ENCODE data around the gene EHBP1. TPM values are rescaled to one million over a fixed set of nuclear protein-coding genes. Genes with fewer than 3 reads are reported as not detected.

Gene EHBP1
- total RNA-seq, 2 experiments from 2014 or later, result 21.4 to 22.3 TPM

GRCh38 chr2:63056107-63057050 is 350.9 kb downstream of the EHBP1 start:
- Mint-ChIP-seq H3K4me3 (peak overlapping the region; percentile 66), H3K27me3 (peaks cover 82% of the 10 kb centered on the region), H3K36me3 (ENCODE audit: low read depth) (no peaks in the 10 kb centered on the region), H3K27ac (no peak overlapping the region), H3K9me3 (no peaks in the 10 kb centered on the region), H3K4me1 (ENCODE audit: low read depth) (peaks cover 62% of the 10 kb centered on the region)
- no peak for ATAC-seq (ENCODE audit: poor library complexity)
- intact Hi-C loops (cut with DNase I, micrococcal nuclease), result no loop called here
- peaks cover 83% of the 10 kb centered on the region for H3K4me1 ChIP-seq (ENCODE audit: insufficient read depth, low read length)
- H3K4me3 ChIP-seq (ENCODE audit: low read length), result no peak overlapping the region
- TF ChIP-seq CTCF (IDR thresholded peaks at IDR 0.05), result no peak
- ChIA-PET CTCF (no interaction called here), POLR2A (no interaction called here)
- no peak overlapping the region for H3K27ac ChIP-seq (ENCODE audit: low read depth in 1 of 2, low read length in 2 of 2)
- H3K36me3 ChIP-seq (ENCODE audit: insufficient read depth, low read length), result no peaks in the 10 kb centered on the region
- peak in 2 of 14 experiments; percentile 10 to 17 for DNase-seq
- peaks cover 0 to 74% of the 10 kb centered on the region in 2 experiments for H3K9me3 ChIP-seq (ENCODE audit: control insufficient read depth in 1 of 2, insufficient read depth in 1 of 2, low read length in 2 of 2)
- H3K27me3 ChIP-seq (ENCODE audit: control insufficient read depth in 1 of 2, insufficient read depth in 2 of 2, low read length in 2 of 2), result peaks cover 81 to 93% of the 10 kb centered on the region in 2 experiments

DNA sequence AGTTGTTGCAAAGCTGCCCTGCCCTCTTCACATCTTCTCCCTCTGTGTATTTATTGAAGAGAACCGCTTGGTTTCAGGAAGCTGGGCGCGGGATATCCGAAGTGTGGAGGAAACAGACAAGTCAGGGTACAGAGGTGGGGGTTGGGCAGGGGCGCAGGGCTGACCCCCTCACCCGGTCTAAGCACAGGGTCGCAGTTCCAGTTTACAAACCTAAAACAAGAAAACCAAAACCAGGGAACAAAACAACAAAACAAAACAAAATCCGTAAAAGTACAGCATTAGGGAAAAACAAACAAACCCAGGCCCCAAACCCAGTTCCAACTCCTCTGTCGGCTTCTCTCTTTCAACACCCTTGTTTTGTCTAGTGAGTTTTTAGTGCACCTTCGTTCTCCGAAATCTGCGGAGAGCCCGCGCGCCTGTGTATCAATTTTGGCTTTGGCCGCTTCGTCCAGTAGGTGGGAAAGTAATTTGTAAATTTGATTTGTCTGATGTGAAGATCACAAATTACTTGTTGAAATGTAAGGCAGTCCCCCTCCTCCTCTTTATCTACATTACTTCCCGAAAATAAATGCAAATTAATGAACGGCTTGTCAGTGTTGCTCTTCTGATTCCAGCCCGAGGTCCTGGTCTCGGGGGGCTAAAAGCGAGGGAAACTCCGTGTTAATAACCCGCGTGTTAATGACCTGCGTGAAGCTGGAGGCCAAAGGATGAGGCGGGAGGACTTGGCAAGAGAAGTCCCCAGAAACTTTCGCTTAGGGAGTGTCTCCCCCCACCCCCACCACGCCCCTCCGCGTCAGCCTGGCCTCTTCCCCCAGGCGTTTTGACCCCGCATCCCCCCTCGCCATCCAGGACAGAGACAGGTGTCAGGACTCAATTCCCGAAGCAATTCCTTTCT is 352.0 kb downstream of the EHBP1 start:
- Histone ChIP-seq H3K9me3 (ENCODE audit: control insufficient read depth in 1 of 2, insufficient read depth in 1 of 2, low read length in 2 of 2) (peaks cover 1 to 66% of the 10 kb centered on the region in 2 experiments), H3K36me3 (ENCODE audit: insufficient read depth, low read length) (no peaks in the 10 kb centered on the region), H3K4me3 (ENCODE audit: low read length) (no peak overlapping the region), H3K4me1 (ENCODE audit: insufficient read depth, low read length) (peaks cover 73% of the 10 kb centered on the region), H3K27ac (ENCODE audit: low read depth in 1 of 2, low read length in 2 of 2) (no peak overlapping the region), H3K27me3 (ENCODE audit: control insufficient read depth in 1 of 2, insufficient read depth in 2 of 2, low read length in 2 of 2) (peaks cover 72 to 92% of the 10 kb centered on the region in 2 experiments)
- peaks cover under 1% of the 10 kb centered on the region for H3K9me3 Mint-ChIP-seq
- H3K27me3 Mint-ChIP-seq, result peaks cover 87% of the 10 kb centered on the region
- ChIA-PET CTCF (no interaction called here), POLR2A (no interaction called here)
- peaks cover 62% of the 10 kb centered on the region for H3K4me1 Mint-ChIP-seq (ENCODE audit: low read depth)
- intact Hi-C loops (cut with DNase I, micrococcal nuclease), result no loop called here
- no peak for ATAC-seq (ENCODE audit: poor library complexity)
- H3K27ac Mint-ChIP-seq, result no peak overlapping the region
- no peaks in the 10 kb centered on the region for H3K36me3 Mint-ChIP-seq (ENCODE audit: low read depth)
- DNase-seq, result peak in 1 of 14 experiments; percentile 10
- H3K4me3 Mint-ChIP-seq, result peak overlapping the region; percentile 58
- no peak for TF ChIP-seq CTCF (IDR thresholded peaks at IDR 0.05)

- Mint-ChIP-seq H3K27ac (no peak overlapping the region), H3K4me1 (ENCODE audit: low read depth) (peaks cover 58% of the 10 kb centered on the region), H3K36me3 (ENCODE audit: low read depth) (no peaks in the 10 kb centered on the region), H3K27me3 (peaks cover 86% of the 10 kb centered on the region), H3K4me3 (peak overlapping the region; percentile 58), H3K9me3 (peaks cover 3% of the 10 kb centered on the region)
- intact Hi-C loops (cut with DNase I, micrococcal nuclease), result no loop called here
- no peak for TF ChIP-seq CTCF (IDR thresholded peaks at IDR 0.05)
- Histone ChIP-seq H3K4me3 (ENCODE audit: low read length) (no peak overlapping the region), H3K27me3 (ENCODE audit: control insufficient read depth in 1 of 2, insufficient read depth in 2 of 2, low read length in 2 of 2) (peaks cover 64 to 92% of the 10 kb centered on the region in 2 experiments), H3K27ac (ENCODE audit: low read depth in 1 of 2, low read length in 2 of 2) (no peak overlapping the region), H3K4me1 (ENCODE audit: insufficient read depth, low read length) (peaks cover 66% of the 10 kb centered on the region), H3K9me3 (ENCODE audit: control insufficient read depth in 1 of 2, insufficient read depth in 1 of 2, low read length in 2 of 2) (peaks cover 3 to 59% of the 10 kb centered on the region in 2 experiments), H3K36me3 (ENCODE audit: insufficient read depth, low read length) (no peaks in the 10 kb centered on the region)
- ChIA-PET CTCF (no interaction called here), POLR2A (no interaction called here)
- ATAC-seq (ENCODE audit: poor library complexity) (no peak), DNase-seq (peak in 1 of 14 experiments; percentile 7)
Measured at GRCh38 chr2:63058144-63058920, 352.8 kb downstream of the EHBP1 start.

All from CD4-positive, alpha-beta T cell (primary cell).